ENCODE results near the gene ITPR1.

DNA sequence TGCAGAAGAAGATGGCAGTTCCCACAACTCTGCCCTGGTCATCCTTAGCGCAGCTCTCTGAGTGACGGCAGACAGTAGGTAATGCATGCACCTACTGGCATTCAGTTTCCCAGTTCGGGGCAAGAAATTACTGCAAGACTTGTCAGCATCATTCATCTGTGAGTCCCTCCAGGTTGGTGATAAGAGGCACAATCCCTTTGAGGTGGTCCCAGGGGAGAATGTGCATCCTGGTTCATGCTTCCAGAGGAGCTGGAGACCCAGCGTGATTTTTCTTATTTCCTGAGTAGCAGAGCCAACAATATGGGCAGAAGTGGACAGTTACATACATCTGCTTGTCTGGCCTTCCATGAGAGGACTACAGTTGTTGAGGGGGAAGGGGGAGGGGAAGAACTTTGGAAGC, 250.2 kb downstream of the ITPR1 start:
- TF ChIP-seq, protein P1, sequence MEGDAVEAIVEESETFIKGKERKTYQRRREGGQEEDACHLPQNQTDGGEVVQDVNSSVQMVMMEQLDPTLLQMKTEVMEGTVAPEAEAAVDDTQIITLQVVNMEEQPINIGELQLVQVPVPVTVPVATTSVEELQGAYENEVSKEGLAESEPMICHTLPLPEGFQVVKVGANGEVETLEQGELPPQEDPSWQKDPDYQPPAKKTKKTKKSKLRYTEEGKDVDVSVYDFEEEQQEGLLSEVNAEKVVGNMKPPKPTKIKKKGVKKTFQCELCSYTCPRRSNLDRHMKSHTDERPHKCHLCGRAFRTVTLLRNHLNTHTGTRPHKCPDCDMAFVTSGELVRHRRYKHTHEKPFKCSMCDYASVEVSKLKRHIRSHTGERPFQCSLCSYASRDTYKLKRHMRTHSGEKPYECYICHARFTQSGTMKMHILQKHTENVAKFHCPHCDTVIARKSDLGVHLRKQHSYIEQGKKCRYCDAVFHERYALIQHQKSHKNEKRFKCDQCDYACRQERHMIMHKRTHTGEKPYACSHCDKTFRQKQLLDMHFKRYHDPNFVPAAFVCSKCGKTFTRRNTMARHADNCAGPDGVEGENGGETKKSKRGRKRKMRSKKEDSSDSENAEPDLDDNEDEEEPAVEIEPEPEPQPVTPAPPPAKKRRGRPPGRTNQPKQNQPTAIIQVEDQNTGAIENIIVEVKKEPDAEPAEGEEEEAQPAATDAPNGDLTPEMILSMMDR (IDR thresholded peaks at IDR 0.05) = no peak
- TF ChIP-seq POLR2A (IDR thresholded peaks at IDR 0.05) = no peak

All from heart left ventricle (tissue), 13 donors.